Lower leg skin (tissue), 4 donors: ENCODE data around the gene PRDM13. TPM values are rescaled to one million over a fixed set of nuclear protein-coding genes. Genes with fewer than 3 reads are reported as not detected.
"Not testable (repeated sequence)": the region's sequence is repeated elsewhere in the genome, so short reads cannot be mapped to it uniquely, and the experiment has no call there.

Experiments used
- DNase-seq, 2 donors: peaks; one replicate each; pipeline ENCODE4 v3.0.0-alpha.2; 2019; ENCODE audit warnings: low spot score in 2 of 2
- H3K4me3 ChIP-seq: fragments of 200-600 bp; sonication (generic); 2 replicates; pipeline ENCODE4 v1.5.1; 2017; ENCODE audit warnings: mild to moderate bottlenecking, low read depth; ENCODE audit not compliant: poor library complexity, severe bottlenecking
- POLR2A ChIP-seq, 2 donors: fragments of 450-650 bp; IDR thresholded peaks; one replicate each; pipeline ENCODE4 v1.6.1; 2016 to 2017; ENCODE audit warnings: antibody characterized with exemption in 2 of 2, mild to moderate bottlenecking in 1 of 2, moderate library complexity in 1 of 2
- WGBS, 2 donors: methylation state at CpG; one replicate each; pipeline ENCODE4 v1.1.5; 2018; 5-methylcytosine and 5-hydroxymethylcytosine counted together
- intact Hi-C: fragments of 100-400 bp; cut with DNase I; formaldehyde crosslinking; loops from one replicate; pipeline ENCODE4 v1.15.0; 2023; ENCODE audit warnings: low total_unique reads
- total RNA-seq, 4 donors: library from RNA; depleted of rRNA; stranded (reverse); fragments of >200 nt; gene quantifications; one replicate each; pipeline ENCODE4 v1.1.0, GENCODE V29; 2016
- TF ChIP-seq, protein P1 (sequence below), 3 donors: fragments of 450-650 bp; IDR thresholded peaks; one replicate each; pipeline ENCODE4 v1.5.1; 2016; ENCODE audit warnings: antibody characterized with exemption in 3 of 3, mild to moderate bottlenecking in 3 of 3, moderate library complexity in 2 of 3

PRDM13 gene
- total RNA-seq, 4 donors from 2014 or later, result 0.10 TPM; not detected in 3

GRCh38 chr6:99618649-99619408, 12.2 kb downstream of the PRDM13 start:
- 9 to 12% methylated on average over 46 to 56 of the region's 65 CpGs for WGBS, 2 donors
- no peak overlapping the region for H3K4me3 ChIP-seq
- intact Hi-C loops, result no loop called here
- TF ChIP-seq, protein P1, sequence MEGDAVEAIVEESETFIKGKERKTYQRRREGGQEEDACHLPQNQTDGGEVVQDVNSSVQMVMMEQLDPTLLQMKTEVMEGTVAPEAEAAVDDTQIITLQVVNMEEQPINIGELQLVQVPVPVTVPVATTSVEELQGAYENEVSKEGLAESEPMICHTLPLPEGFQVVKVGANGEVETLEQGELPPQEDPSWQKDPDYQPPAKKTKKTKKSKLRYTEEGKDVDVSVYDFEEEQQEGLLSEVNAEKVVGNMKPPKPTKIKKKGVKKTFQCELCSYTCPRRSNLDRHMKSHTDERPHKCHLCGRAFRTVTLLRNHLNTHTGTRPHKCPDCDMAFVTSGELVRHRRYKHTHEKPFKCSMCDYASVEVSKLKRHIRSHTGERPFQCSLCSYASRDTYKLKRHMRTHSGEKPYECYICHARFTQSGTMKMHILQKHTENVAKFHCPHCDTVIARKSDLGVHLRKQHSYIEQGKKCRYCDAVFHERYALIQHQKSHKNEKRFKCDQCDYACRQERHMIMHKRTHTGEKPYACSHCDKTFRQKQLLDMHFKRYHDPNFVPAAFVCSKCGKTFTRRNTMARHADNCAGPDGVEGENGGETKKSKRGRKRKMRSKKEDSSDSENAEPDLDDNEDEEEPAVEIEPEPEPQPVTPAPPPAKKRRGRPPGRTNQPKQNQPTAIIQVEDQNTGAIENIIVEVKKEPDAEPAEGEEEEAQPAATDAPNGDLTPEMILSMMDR (IDR thresholded peaks at IDR 0.05), result no peak
- no peak for TF ChIP-seq POLR2A (IDR thresholded peaks at IDR 0.05)
- no peak for DNase-seq

GRCh38 chr6:99619409-99619762, 12.8 kb downstream of the PRDM13 start:
- TF ChIP-seq, protein P1 (IDR thresholded peaks at IDR 0.05), result no peak
- no peak for TF ChIP-seq POLR2A (IDR thresholded peaks at IDR 0.05)
- 12 to 18% methylated on average over 5 of the region's 5 CpGs for WGBS, 2 donors

DNA sequence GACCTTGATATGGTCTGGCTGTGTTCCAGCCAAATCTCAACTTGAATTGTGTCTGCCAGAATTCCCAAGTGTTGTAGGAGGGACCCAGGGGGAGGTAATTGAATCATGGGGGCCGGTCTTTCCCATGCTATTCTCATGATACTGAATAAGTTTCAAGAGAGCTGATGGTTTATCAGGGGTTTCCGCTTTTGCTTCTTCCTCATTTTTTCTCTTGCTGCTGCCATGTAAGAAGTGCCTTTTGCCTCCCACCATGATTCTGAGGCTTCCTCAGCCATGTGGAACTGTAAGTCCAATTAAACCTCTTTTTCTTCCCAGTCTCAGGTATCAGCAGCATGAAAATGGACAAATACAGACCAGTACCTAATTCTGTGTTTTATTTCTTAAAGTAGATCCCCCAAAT, 15.4 kb downstream of the PRDM13 start:
- DNase-seq, intact Hi-C loops, H3K4me3 ChIP-seq: not testable (repeated sequence)
- 74 to 90% methylated on average over 2 of the region's 2 CpGs for WGBS, 2 donors

More at GRCh38 chr6:99619409-99619762, 12.8 kb downstream of the PRDM13 start:
- H3K4me3 ChIP-seq, result no peak overlapping the region
- DNase-seq, result no peak
- intact Hi-C loops, result no loop called here

- no peak for TF ChIP-seq POLR2A (IDR thresholded peaks at IDR 0.05)
- TF ChIP-seq, protein P1 (IDR thresholded peaks at IDR 0.05), result no peak
- DNase-seq, result no peak
- no peak overlapping the region for H3K4me3 ChIP-seq
- intact Hi-C loops, result no loop called here
- 75 to 88% methylated on average over 1 to 3 of the region's 3 CpGs for WGBS, 2 donors
Measured at GRCh38 chr6:99629293-99629692, 22.7 kb downstream of the PRDM13 start.

GRCh38 chr6:99637629-99638028, 31.0 kb downstream of the PRDM13 start:
- DNase-seq, result no peak
- H3K4me3 ChIP-seq, result no peak overlapping the region
- 45 to 67% methylated on average over 1 of the region's 1 CpG for WGBS, 2 donors
- TF ChIP-seq, protein P1 (IDR thresholded peaks at IDR 0.05), result no peak
- TF ChIP-seq POLR2A (IDR thresholded peaks at IDR 0.05), result no peak
- intact Hi-C loops, result no loop called here

DNA sequence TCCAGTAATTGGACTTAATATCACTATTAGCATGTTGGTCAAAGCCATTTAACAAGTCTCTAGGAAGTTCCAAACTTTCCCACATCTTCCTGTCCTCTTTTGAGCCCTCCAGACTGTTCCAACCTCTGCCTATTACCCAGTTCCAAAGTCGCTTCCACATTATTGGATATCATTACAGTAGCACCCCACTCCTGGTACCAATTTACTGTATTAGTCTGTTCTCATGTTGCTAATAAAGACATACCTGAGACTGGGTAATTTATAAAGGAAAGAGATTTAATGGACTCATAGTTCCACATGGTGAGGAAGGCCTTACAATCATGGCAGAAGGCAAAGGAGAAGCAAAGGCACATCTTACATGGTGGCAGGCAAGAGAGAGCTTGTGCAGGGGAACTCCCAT, 31.7 kb downstream of the PRDM13 start:
- intact Hi-C loops, DNase-seq, H3K4me3 ChIP-seq: not testable (repeated sequence)
- WGBS, 2 donors, result 93 to 94% methylated on average over 1 of the region's 1 CpG

DNA sequence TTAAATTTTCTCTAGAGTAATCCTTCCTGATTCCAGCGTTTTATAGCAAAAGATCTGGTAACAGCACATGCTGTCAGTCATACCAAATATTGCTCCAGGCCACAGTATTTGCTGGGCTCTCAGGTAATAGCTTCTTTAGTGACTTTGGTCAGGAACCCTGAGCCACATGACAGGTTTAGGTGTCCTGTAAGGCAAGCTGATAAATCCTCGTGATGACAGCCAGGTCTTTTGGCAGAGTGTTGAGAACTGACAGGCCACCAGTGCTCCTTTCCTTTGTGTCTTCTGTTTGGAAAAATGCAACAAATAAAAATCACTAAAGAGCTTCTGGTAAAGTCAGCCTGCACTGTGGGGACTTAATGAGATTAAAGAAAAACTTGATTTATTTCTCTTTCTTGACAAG, 34.6 kb downstream of the PRDM13 start:
- TF ChIP-seq, protein P1 (IDR thresholded peaks at IDR 0.05), result no peak
- TF ChIP-seq POLR2A (IDR thresholded peaks at IDR 0.05), result no peak
- H3K4me3 ChIP-seq, result no peak overlapping the region
- DNase-seq, result no peak
- intact Hi-C loops, result no loop called here
- WGBS, 2 donors, result 20 to 32% methylated on average over 2 of the region's 2 CpGs
